Measurements from ENCODE around the gene INPP5D.
A peak's percentile ranks its signal among the peaks of the same experiment; 100 is the strongest.

Gene INPP5D

GRCh38 chr2:233209533-233210171 lies 149.5 kb downstream of the INPP5D start:
- peak; percentile 85 for DNase-seq (ENCODE audit: low spot score)

- no peak for DNase-seq (ENCODE audit: low spot score)
Measured at GRCh38 chr2:233210281-233210680, 150.1 kb downstream of the INPP5D start.

GRCh38 chr2:233210843-233211547 lies 150.9 kb downstream of the INPP5D start:
- DNase-seq (ENCODE audit: low spot score) = peak; percentile 71

DNA sequence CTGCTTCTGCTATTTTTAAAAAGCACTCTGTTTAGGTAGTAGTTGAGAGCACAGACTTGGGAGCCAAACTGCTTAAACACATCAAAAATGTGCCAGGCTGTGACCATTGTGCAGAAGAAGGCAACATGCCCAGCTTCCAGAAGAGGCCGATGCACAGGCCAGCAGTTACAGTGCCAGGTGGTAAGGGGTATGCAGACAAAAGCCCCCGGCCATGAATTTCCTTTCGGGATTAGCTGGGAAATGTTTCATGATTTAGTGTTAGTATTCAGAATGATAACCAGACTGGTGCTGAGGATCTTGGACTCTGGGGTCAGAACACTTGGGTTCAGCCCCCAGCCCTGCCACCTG lies 151.4 kb downstream of the INPP5D start:
- DNase-seq (ENCODE audit: low spot score) = no peak

GRCh38 chr2:233213011-233213410 lies 152.9 kb downstream of the INPP5D start:
- DNase-seq (ENCODE audit: low spot score) = no peak

- no peak for DNase-seq (ENCODE audit: low spot score)
Measured at GRCh38 chr2:233213975-233214374, 153.8 kb downstream of the INPP5D start.

DNA sequence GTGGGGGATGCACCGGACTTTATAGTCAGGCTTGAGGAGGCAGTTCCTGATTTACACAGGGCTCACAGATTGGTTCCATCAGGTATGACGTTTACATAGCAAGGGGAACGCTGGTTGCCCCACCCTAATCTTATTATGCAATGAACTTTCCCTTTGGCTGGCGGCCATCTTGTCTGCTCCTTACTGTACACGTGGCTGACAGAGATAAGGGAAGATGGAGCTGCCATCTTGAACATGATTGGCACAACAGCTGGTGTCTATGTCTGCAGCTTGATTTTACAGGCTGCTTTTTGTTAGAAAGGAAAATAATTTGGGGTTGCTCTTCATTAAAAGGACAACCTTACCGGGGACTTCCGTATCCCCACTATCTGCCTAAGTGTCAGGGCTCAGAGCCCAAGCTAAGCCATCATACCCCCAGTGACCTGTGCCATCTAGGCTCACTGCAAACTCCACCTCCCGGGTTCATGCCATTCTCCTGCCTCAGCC lies 157.8 kb downstream of the INPP5D start:
- no peak for DNase-seq (ENCODE audit: low spot score)

GRCh38 chr2:233218836-233219235 lies 158.7 kb downstream of the INPP5D start:
- no peak for DNase-seq (ENCODE audit: low spot score)

DNA sequence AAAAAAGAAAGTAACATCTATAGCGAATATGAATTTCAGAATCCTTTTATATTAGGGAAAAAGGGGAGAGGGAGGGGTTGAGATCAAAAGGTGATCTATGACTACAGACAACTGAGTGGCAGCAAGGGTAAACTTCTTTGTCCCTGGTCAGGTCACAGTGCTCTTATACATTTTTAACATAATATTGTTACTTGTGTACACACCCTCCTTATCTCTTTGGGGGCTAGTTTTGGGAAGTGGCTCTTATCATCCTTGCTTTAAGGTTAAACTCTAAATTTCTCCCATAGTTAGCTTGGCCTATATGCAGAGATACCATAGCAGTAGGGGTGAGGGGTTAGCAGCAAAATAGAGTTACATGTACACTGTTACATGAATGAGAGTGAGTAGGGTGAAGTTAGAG lies 159.7 kb downstream of the INPP5D start:
- DNase-seq (ENCODE audit: low spot score) = no peak

DNA sequence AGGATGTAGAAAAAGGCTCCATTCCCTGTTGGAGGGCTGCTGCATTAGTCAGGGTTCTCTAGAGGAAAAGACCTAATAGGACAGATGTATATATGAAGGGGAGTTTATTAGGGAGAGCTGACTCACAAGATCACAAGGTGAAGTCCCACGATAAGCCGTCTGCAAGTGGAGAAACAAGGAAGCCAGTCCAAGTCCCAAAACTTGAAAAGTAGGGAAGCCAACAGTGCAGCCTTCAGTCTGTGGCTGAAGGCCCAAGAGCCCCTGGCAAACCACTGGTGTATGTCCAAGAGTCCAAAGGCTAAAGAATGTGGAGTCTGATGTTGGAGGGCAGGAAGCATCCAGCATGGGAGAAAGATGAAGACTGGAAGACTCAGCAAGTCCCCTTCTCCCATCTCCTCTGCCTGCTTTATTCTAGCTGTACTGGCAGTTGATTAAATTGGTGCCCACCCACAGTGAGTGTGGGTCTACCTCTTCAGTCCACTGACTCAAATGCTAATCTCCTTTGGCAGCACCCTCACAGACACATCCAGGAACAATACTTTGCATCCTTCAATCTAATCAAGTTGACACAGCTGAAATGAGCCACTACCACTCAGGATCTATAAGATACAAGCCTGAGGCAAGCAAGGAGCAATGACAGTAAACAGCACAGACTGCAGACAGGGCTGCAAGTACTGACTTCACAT lies 161.4 kb downstream of the INPP5D start:
- DNase-seq (ENCODE audit: low spot score) = no peak

DNA sequence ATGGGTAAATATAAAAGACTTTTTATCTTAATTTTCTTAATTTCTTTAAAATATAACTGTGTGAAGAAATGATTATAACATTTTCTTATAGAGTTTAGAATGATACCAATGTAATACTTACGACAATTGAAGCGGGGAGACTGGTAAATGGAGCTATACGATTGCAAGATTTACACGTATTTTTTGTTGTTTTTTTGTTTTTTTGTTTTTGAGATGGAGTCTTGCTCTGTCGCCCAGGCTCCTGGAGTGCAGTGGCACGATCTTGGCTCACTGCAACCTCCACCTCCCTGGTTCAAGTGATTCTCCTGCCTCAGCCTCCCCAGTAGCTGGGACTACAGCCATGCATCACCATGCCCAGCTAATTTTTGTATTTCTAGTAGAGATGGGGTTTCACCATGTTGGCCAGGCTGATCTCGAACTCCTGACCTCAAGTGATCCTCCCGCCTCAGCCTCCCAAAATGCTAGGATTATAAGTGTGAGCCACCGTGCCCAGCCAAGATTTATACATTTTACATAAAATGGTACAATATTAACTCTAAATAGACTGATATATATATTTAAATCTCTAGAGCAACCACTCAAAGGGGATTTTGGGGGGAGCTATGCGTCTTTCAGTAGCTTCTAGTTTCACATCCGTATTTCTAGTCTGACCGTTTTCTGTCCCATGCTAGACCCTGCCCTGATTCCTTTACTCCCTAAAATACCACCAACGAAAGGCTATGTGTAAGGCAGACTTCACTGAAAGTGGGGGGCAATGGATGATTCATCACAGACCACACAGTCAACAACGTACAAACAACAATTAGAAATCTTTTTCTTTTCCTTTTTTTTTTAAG lies 163.1 kb downstream of the INPP5D start:
- DNase-seq (ENCODE audit: low spot score) = no peak

- DNase-seq (ENCODE audit: low spot score) = no peak
Measured at GRCh38 chr2:233225230-233226068, 165.3 kb downstream of the INPP5D start.

DNA sequence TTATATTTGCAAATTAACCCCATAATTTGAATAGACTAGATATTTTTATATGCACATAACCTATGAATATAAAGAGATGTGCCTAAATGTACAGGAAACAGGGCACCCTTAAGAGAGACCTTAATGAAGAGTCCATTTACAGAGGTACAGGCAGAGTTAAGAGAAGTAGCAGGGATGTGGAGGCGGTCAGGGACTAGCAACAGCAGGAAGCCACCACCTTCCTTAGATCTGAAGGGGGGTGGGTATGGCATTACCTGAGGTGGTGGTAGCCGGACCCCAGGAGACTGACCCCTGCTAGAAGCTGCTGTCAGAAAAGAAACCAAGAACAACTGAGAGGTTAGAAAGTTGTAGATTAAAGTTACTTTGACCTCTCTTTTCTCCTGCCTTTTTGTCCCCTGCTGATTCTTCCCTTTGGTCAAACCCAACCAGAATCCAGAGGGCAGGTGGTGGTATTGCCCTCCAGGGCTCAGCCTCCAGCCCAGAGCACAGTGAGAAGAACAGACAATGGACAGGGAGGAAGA lies 166.4 kb downstream of the INPP5D start:
- DNase-seq (ENCODE audit: low spot score) = no peak

DNA sequence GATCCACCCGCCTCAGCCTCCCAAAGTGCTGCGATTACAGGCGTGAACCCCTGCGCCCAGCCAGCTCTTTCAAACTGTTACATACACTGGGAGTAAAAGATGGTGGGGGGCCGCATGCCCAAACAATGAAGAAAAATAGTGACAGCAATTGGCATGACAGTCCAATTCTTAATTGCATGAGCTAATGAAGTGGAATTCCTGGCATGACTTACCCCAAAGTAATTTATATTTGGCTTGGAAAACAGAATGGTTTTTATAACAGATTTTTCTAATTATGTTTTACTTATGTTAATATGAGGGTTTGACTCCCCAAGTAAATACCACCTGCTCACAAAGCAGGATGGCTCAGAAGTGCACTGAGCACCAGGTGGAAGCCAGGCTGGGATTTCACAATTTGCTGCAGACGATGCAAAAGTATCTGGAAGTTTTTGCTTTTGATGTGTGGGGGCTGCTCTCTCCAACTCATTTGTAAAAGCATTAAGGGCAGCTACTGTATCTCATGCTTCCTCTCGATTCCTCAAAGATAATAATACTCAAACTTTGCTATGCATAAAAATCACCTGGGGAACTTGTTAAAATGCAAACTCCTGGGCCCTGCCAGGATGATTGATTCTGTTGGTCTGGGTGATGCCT lies 167.3 kb downstream of the INPP5D start:
- no peak for DNase-seq (ENCODE audit: low spot score)

DNA sequence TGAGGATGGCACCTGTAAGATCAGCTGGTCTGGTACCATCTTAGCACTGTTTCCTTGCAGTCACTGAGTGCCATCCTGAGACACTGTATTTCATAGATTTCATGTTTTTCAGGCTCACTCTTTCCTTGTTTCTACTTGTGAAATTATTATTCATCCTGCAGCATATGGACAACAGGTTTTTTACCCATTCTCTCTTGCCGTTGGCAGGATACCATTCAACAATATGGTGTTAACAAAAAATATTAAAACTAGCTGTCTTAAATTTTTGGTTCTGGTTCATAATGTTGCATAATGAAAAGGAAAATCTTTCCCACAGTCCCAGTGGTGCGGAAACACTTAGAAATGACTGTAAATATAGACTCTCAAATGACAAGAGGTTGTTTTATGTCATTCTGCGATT lies 168.2 kb downstream of the INPP5D start:
- DNase-seq (ENCODE audit: low spot score) = no peak

DNA sequence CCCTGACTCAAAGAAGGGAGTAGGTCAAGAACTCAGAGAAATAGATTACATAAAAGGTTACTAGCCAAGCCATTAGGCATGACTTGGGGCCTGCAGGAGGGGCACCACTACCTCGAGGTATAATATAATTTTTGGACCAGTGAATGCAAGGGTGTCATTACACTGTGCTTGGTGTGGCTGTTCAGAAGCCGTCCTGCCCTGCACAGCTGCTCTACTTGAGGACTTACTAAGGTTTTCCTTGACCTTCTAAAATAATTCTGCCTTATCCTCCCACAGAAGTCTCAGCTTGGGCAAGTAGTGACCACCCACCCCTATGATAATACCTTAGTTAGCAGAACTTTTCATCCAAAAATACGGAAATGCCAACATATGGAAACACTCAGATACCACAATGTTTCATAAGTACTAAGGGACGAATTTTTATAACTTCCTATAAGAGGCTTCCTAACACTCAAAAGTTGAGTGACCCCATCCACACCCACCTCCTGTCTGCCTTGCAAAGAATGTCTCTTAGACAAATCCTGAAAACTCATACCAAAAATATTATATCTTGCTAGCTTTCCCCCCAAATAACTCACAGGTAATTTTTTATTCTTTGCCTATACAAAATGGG lies 173.6 kb downstream of the INPP5D start:
- no peak for DNase-seq (ENCODE audit: low spot score)

GRCh38 chr2:233234264-233234663 lies 174.1 kb downstream of the INPP5D start:
- no peak for DNase-seq (ENCODE audit: low spot score)

DNA sequence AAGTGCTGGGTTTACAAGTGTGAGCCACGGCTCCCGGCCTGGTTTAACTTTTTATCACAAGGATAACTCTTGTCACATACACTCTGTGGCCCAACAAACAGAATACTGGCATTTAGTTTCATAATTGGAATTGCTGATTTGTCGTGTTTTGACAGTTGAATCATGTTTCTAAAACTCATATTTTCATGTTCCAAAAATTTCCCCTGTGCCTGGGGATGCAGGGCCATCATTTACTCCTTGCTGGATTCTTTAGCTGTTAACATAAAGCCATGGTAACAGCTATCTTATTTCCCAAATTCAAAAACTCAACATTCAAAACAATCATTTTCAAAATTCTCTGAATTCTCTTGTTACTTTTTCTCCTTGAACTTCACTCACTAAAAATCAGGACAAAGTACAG lies 174.9 kb downstream of the INPP5D start:
- no peak for DNase-seq (ENCODE audit: low spot score)

DNA sequence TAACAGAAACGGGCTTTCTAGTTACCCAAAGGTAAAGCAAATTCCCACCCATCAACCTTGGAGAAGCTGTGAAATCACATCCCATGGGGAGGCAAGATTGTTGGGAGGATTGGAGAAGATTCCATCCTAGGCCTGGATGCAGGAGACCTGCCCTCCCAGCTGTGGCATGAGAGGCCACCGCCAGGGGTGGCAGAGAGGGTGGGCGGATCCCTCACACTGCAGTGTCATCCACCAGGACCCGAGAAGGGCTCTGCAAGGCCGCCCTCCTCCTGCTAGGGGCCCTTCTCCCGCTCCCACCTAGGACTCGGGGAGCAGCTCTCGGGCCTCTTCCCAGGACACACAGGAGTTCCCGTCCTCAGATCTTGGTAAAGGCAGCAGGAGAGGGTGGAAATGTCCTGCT lies 175.8 kb downstream of the INPP5D start:
- no peak for DNase-seq (ENCODE audit: low spot score)
